A549 (cell line): ENCODE results near the gene ALOX15. TPM values are rescaled to one million over a fixed set of nuclear protein-coding genes. Genes with fewer than 3 reads are reported as not detected.
"Not testable (repeated sequence)": the region's sequence is repeated elsewhere in the genome, so short reads cannot be mapped to it uniquely, and the experiment has no call there.

Experiments used
- ATAC-seq, 2 experiments: fragments of 200-7000 bp in 1 of 2; fragments of >200 bp in 1 of 2; cut with Nextera tagmentation in 1 of 2; cut with Tn5 transposase in 1 of 2; 3 replicates each; pipeline versions ENCODE4 v1.8.0 to v1.9.1; 2018 to 2020; ENCODE audit warnings: mild to moderate bottlenecking in 1 of 2, moderate library complexity in 1 of 2
- CTCF ChIA-PET: fragments of 300-600 bp; sonication (Branson Sonifier 250); formaldehyde crosslinking; extraction: SDS; loops from one replicate; lab custom pipeline; 2021; ENCODE audit warnings: antibody characterized with exemption, inconsistent platforms; lab: Yijun Ruan, JAX
- POLR2A ChIA-PET: fragments of 350-600 bp; formaldehyde crosslinking; extraction: SDS; loops from one replicate; lab custom pipeline; 2021; ENCODE audit warnings: antibody characterized with exemption, inconsistent platforms; lab: Yijun Ruan, JAX
- DNase-seq, 2 experiments: peaks; one replicate each; pipeline versions ENCODE4 v3.0.0 to v3.0.0-alpha.2; 2011 to 2016; ENCODE audit warnings: low read depth in 1 of 2, low spot score in 1 of 2
- FAIRE-seq: peaks from 2 replicates; lab custom pipeline; 2011; peaks lifted over from hg19 to GRCh38; lab: Jason Lieb, UNC
- H3K27ac ChIP-seq, 2 experiments: fragments of >200 bp; sonication (Bioruptor Twin); formaldehyde crosslinking; 3 replicates each; pipeline ENCODE4 v1.5.1; 2016 to 2017
- H3K4me1 ChIP-seq: fragments of >200 bp; sonication (Bioruptor Twin); formaldehyde crosslinking; 3 replicates; pipeline ENCODE4 v1.6.1; 2016
- H3K4me2 ChIP-seq: fragments of >200 bp; sonication (Bioruptor Twin); formaldehyde crosslinking; 3 replicates; pipeline ENCODE4 v1.6.1; 2016
- H3K4me3 ChIP-seq: fragments of >200 bp; sonication (Bioruptor Twin); formaldehyde crosslinking; 3 replicates; pipeline ENCODE4 v1.5.1; 2016
- H3K9me3 ChIP-seq: fragments of >200 bp; sonication (Bioruptor Twin); formaldehyde crosslinking; 3 replicates; pipeline ENCODE4 v1.6.1; 2016
- BHLHE40 ChIP-seq: IDR thresholded peaks from 2 replicates; pipeline ENCODE4 v1.6.1; 2012; ENCODE audit warnings: low read depth, low read length, inconsistent platforms
- CBX2 ChIP-seq: fragments of 200-600 bp; sonication (generic); IDR thresholded peaks from 2 replicates; pipeline ENCODE4 v1.6.1; 2016; ENCODE audit warnings: low read depth, mild to moderate bottlenecking, borderline replicate concordance
- CBX8 ChIP-seq: fragments of 200-600 bp; sonication (generic); IDR thresholded peaks from 2 replicates; pipeline ENCODE4 v1.6.1; 2016
- CEBPB ChIP-seq, 2 experiments: fragments of >200 bp in 1 of 2; sonication (Bioruptor Twin) in 1 of 2; formaldehyde crosslinking in 1 of 2; IDR thresholded peaks; 2 replicates each; pipeline ENCODE4 v1.6.1; 2012 to 2016
- CHD2 ChIP-seq: fragments of 150-350 bp; IDR thresholded peaks from 2 replicates; pipeline ENCODE4 v1.6.1; 2014; ENCODE audit warnings: low read length; ENCODE audit not compliant: partially characterized antibody
- EP300 ChIP-seq, 2 experiments: fragments of >200 bp; sonication (Bioruptor Twin); formaldehyde crosslinking; IDR thresholded peaks; 2 replicates in 1 of 2; 3 replicates in 1 of 2; pipeline ENCODE4 v1.6.1; 2016 to 2017
- ESRRA ChIP-seq: fragments of 150-350 bp; IDR thresholded peaks from 2 replicates; pipeline ENCODE4 v1.6.1; 2014; ENCODE audit warnings: mild to moderate bottlenecking, low read length, borderline replicate concordance
- FOSL2 ChIP-seq, 2 experiments: fragments of 450-650 bp in 1 of 2; fragments of >200 bp in 1 of 2; sonication (Bioruptor Twin) in 1 of 2; formaldehyde crosslinking; IDR thresholded peaks; 2 replicates each; pipeline versions ENCODE4 v1.5.0 to v1.6.1; 2016 to 2020; ENCODE audit warnings: mild to moderate bottlenecking in 1 of 2, moderate library complexity in 1 of 2
- FOXS1 ChIP-seq: fragments of 250-450 bp; sonication (Bioruptor Pico); IDR thresholded peaks from 2 replicates; pipeline ENCODE4 v1.5.0; 2020; ENCODE audit warnings: mild to moderate bottlenecking, moderate library complexity
- GATA3 ChIP-seq: IDR thresholded peaks from 2 replicates; pipeline ENCODE4 v1.6.1; 2012; ENCODE audit warnings: borderline replicate concordance
- HOXB13 ChIP-seq: fragments of 250-450 bp; sonication (Bioruptor Pico); IDR thresholded peaks from 2 replicates; pipeline ENCODE4 v1.5.0; 2020; ENCODE audit warnings: low read depth, mild to moderate bottlenecking, moderate library complexity
- JUNB ChIP-seq: fragments of >200 bp; sonication (Bioruptor Twin); formaldehyde crosslinking; IDR thresholded peaks from 2 replicates; pipeline ENCODE4 v1.6.1; 2016
- KDM1A ChIP-seq: fragments of 200-600 bp; sonication (generic); IDR thresholded peaks from 2 replicates; pipeline ENCODE4 v1.6.1; 2016; ENCODE audit warnings: low read depth, mild to moderate bottlenecking
- KDM5A ChIP-seq: fragments of 200-600 bp; sonication (generic); IDR thresholded peaks from 2 replicates; pipeline ENCODE4 v1.6.1; 2016; ENCODE audit warnings: antibody characterized with exemption, mild to moderate bottlenecking
- MAFK ChIP-seq: fragments of 450-650 bp; IDR thresholded peaks from 2 replicates; pipeline ENCODE4 v1.6.1; 2014; ENCODE audit not compliant: partially characterized antibody
- POLR2A ChIP-seq: IDR thresholded peaks from 2 replicates; pipeline ENCODE4 v1.6.1; 2012; ENCODE audit warnings: mild to moderate bottlenecking, low read length
- POLR2AphosphoS2 ChIP-seq: conservative IDR thresholded peaks from 2 replicates; pipeline ENCODE4 v1.6.1; 2012; ENCODE audit warnings: low read length, improper control_type of control experiment, inconsistent platforms
- RCOR1 ChIP-seq: fragments of 150-350 bp; IDR thresholded peaks from 2 replicates; pipeline ENCODE4 v1.6.1; 2014; ENCODE audit warnings: antibody characterized with exemption, low read length, low read depth
- RFX5 ChIP-seq: fragments of 450-650 bp; IDR thresholded peaks from 2 replicates; pipeline ENCODE4 v1.7.1; 2014; ENCODE audit warnings: antibody characterized with exemption, mild to moderate bottlenecking, moderate library complexity
- RNF2 ChIP-seq: fragments of 200-600 bp; sonication (generic); IDR thresholded peaks from 2 replicates; pipeline ENCODE4 v1.6.1; 2016; ENCODE audit warnings: low read depth, mild to moderate bottlenecking, antibody characterized with exemption, moderate library complexity, borderline replicate concordance
- SMC3 ChIP-seq: fragments of >200 bp; sonication (Bioruptor Twin); formaldehyde crosslinking; IDR thresholded peaks from 3 replicates; pipeline ENCODE4 v1.6.1; 2018; ENCODE audit warnings: inconsistent platforms
- TP53 ChIP-seq: fragments of 250-450 bp; sonication (Bioruptor Pico); IDR thresholded peaks from 2 replicates; pipeline ENCODE4 v1.5.0; 2021; ENCODE audit warnings: mild to moderate bottlenecking, moderate library complexity
- ZFP36 ChIP-seq: fragments of 450-650 bp; IDR thresholded peaks from 2 replicates; pipeline ENCODE4 v1.6.1; 2014; ENCODE audit warnings: borderline replicate concordance; ENCODE audit not compliant: partially characterized antibody
- WGBS: methylation state at CpG from one replicate; pipeline ENCODE4 v1.1.6; 2017; ENCODE audit errors: missing lambda C conversion rate; 5-methylcytosine and 5-hydroxymethylcytosine counted together
- polyA plus RNA-seq, 4 experiments: library from polyadenylated mRNA; depleted of rRNA in 3 of 4; stranded (reverse); fragments of >200 nt; fragmentation: RNase III in 1 of 4; extraction: RNeasy Plus Mini Kit Qiagen cat#74134 plus additional on column Dnase treatment in 1 of 4; gene quantifications; 2 replicates in 3 of 4; 3 replicates in 1 of 4; pipeline ENCODE4 v1.2.3, GENCODE V29; 2011 to 2017
- TF ChIP-seq, protein P1 (sequence below): fragments of >200 bp; sonication (Bioruptor Twin); formaldehyde crosslinking; IDR thresholded peaks from 3 replicates; pipeline ENCODE4 v1.6.1; 2016
- TF ChIP-seq, protein P2 (sequence below): IDR thresholded peaks from 2 replicates; pipeline ENCODE4 v1.6.1; 2012; ENCODE audit warnings: low read depth, borderline replicate concordance
- TF ChIP-seq, protein P3 (sequence below): IDR thresholded peaks from 2 replicates; pipeline ENCODE4 v1.6.1; 2012
- TF ChIP-seq, protein P4 (sequence below): fragments of 250-450 bp; sonication (Bioruptor Pico); IDR thresholded peaks from 2 replicates; pipeline ENCODE4 v1.5.0; 2021; ENCODE audit warnings: mild to moderate bottlenecking, moderate library complexity, borderline replicate concordance

The ALOX15 gene
- polyA plus RNA-seq, 2 of the 4 experiments (the other 2 are of a cell fraction) = 0.08 to 0.12 TPM

DNA sequence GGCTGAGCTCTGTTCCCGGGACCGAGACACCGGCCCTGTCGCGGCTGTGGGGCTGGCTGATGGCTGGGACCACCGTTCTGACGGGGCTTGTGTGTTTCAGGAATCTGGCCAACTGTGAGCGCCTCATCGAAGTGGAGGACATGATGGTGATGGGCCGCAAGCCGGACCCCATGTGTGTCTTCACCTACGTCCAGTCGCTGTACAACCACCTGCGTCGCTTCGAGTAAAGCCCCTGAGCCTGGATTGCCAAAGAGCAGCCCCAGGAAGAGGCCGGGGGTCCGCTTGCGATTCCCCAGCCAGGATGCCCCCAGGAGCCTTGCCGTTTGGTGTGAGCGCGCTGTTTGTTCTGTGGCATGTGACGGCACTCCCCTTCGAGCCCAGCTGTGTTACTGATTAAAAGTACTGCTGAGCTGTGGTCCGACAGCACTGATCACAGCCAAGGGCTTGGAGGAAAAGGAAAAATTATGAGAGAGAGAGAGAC, 34.2 kb downstream of the ALOX15 start (continued):
- TF ChIP-seq GATA3 = no peak
- no peak for TF ChIP-seq ZFP36
- no peak for TF ChIP-seq TP53
- TF ChIP-seq MAFK = no peak
- no peak for TF ChIP-seq RNF2

DNA sequence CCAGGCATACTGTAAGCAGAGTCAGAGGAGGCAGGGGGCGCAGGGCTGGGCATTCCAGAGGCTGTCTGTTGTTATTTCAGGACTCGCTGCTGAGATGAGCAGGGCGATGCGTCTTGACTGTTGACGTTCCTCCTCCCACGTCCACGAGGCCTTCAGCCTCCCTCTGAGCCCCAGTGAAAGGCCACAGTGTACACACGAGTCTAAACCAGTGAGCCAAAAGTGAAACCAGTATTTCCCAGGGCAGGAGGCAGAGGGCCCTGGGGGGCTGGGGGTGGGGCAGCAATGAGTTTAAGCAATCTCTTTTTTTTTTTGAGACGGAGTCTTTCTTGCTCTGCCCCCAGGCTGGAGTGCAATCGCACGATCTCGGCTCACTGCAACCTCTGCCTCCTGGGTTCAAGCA, 35.7 kb downstream of the ALOX15 start:
- CTCF ChIA-PET = interaction anchor here (0.9 to 6.8 kb wide), 2 partner anchors 20 to 40 kb away, joined by 4 to 58 read pairs; no protein-coding TSS in a partner anchor

DNA sequence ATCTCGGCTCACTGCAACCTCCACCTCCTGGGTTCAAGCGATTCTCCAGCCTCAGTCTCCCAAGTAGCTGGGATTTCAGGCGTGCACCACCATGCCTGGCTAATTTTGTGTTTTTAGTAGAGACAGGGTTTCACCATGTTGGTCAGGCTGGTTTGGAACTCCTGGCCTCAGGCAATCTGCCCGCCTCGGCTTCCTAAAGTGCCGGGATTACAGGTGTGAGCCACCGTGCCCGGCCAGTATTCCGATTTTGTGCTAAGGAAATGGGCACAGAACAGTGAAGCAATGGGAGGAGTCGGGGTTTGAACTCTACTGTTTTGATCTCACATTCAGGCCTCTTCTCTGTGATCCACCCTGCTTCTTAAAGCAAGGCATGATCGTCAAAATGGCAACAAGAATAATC, 36.7 kb downstream of the ALOX15 start:
- H3K9me3 ChIP-seq, H3K4me1 ChIP-seq, H3K4me2 ChIP-seq, DNase-seq, FAIRE-seq, ATAC-seq, H3K27ac ChIP-seq, POLR2A ChIA-PET, H3K4me3 ChIP-seq: not testable (repeated sequence)
- 79% methylated on average over 11 of the region's 11 CpGs for WGBS
- CTCF ChIA-PET = interaction anchor here (6.8 kb wide), 1 partner anchor 39 kb away, joined by 58 read pairs; no protein-coding TSS in a partner anchor

More for the DNA sequence above, 35.7 kb downstream of the ALOX15 start:
- DNase-seq = no peak
- no peaks in the 10 kb centered on the region for H3K4me1 ChIP-seq
- H3K27ac ChIP-seq = no peak overlapping the region
- POLR2A ChIA-PET = no interaction called here
- FAIRE-seq = no peak
- TF ChIP-seq CHD2 (no peak), MAFK (no peak), HOXB13 (CRISPR knock-in tag) (no peak), ESRRA (no peak), CBX8 (no peak), RCOR1 (no peak), SMC3 (no peak), CBX2 (no peak), KDM1A (no peak), KDM5A (no peak), FOSL2 (IDR thresholded peaks at IDR 0.05) (no peak), FOSL2 (CRISPR knock-in tag; IDR thresholded peaks at IDR 0.05) (no peak)
- TF ChIP-seq, protein P1, sequence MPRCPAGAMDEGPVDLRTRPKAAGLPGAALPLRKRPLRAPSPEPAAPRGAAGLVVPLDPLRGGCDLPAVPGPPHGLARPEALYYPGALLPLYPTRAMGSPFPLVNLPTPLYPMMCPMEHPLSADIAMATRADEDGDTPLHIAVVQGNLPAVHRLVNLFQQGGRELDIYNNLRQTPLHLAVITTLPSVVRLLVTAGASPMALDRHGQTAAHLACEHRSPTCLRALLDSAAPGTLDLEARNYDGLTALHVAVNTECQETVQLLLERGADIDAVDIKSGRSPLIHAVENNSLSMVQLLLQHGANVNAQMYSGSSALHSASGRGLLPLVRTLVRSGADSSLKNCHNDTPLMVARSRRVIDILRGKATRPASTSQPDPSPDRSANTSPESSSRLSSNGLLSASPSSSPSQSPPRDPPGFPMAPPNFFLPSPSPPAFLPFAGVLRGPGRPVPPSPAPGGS = no peak
- TF ChIP-seq, protein P2, sequence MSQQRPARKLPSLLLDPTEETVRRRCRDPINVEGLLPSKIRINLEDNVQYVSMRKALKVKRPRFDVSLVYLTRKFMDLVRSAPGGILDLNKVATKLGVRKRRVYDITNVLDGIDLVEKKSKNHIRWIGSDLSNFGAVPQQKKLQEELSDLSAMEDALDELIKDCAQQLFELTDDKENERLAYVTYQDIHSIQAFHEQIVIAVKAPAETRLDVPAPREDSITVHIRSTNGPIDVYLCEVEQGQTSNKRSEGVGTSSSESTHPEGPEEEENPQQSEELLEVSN = no peak
- TF ChIP-seq, all 56 proteins: peak for 0
- no peaks in the 10 kb centered on the region for H3K9me3 ChIP-seq
- no peak for ATAC-seq
- 82% methylated on average over 12 of the region's 12 CpGs for WGBS
- no peak overlapping the region for H3K4me2 ChIP-seq
- H3K4me3 ChIP-seq = no peak overlapping the region

DNA sequence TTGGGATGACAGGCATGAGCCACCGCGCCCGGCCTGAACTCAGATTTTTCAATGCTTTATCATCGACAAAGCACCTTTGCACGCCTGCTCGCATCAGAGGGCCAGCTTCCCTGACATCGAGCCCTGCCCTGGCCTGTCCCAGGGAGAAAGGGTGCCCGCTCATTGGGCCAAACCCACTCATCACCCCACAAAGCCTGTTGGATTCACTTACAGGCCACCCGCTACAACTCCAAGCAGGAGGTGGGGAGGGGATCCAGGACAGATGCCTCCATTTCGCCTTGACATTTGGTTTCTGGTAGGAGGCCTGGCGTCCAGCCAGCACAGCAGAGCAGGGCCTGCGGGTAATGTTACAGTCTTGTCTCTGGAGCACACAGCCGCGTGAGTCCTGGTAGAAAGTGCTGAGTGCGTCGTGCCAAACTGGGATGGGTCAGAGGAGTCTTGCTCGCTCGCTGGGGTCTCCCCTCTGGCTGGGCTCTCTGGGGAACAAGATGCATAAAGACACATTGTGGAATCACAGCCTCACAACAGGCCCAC, 37.3 kb downstream of the ALOX15 start:
- DNase-seq = no peak
- ChIA-PET POLR2A (no interaction called here), CTCF (interaction anchor here (0.8 to 18.8 kb wide), 4 partner anchors 10 to 37 kb away, joined by 3 to 186 read pairs (median 32); no protein-coding TSS in a partner anchor)
- Histone ChIP-seq H3K27ac (no peak overlapping the region), H3K9me3 (no peaks in the 10 kb centered on the region), H3K4me2 (no peak overlapping the region), H3K4me3 (no peak overlapping the region), H3K4me1 (peaks cover 5% of the 10 kb centered on the region; the same call in 1 of the 3 replicates)
- FAIRE-seq = no peak
- no peak for ATAC-seq
- no peak for TF ChIP-seq FOXS1 (CRISPR knock-in tag)
- no peak for TF ChIP-seq KDM1A
- no peak for TF ChIP-seq POLR2AphosphoS2
- no peak for TF ChIP-seq CBX2
- TF ChIP-seq HOXB13 (CRISPR knock-in tag) = no peak
- no peak for TF ChIP-seq JUNB
- TF ChIP-seq, protein P3, sequence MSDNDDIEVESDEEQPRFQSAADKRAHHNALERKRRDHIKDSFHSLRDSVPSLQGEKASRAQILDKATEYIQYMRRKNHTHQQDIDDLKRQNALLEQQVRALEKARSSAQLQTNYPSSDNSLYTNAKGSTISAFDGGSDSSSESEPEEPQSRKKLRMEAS = no peak
- no peak for TF ChIP-seq RNF2
- no peak for TF ChIP-seq CEBPB (IDR thresholded peaks at IDR 0.05)
- TF ChIP-seq, protein P2 = no peak
- no peak for TF ChIP-seq BHLHE40
- TF ChIP-seq POLR2A = no peak
- no peak for TF ChIP-seq EP300 (IDR thresholded peaks at IDR 0.05)
- TF ChIP-seq FOSL2 (IDR thresholded peaks at IDR 0.05) = no peak
- no peak for TF ChIP-seq FOSL2 (CRISPR knock-in tag; IDR thresholded peaks at IDR 0.05)
- TF ChIP-seq, protein P4, sequence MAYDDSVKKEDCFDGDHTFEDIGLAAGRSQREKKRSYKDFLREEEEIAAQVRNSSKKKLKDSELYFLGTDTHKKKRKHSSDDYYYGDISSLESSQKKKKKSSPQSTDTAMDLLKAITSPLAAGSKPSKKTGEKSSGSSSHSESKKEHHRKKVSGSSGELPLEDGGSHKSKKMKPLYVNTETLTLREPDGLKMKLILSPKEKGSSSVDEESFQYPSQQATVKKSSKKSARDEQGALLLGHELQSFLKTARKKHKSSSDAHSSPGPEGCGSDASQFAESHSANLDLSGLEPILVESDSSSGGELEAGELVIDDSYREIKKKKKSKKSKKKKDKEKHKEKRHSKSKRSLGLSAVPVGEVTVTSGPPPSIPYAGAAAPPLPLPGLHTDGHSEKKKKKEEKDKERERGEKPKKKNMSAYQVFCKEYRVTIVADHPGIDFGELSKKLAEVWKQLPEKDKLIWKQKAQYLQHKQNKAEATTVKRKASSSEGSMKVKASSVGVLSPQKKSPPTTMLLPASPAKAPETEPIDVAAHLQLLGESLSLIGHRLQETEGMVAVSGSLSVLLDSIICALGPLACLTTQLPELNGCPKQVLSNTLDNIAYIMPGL (CRISPR knock-in tag) = no peak
- TF ChIP-seq SMC3 = no peak
- no peak for TF ChIP-seq RFX5
- WGBS = 86% methylated on average over 18 of the region's 18 CpGs
